ENCODE results near the gene SPATA25. TPM values are rescaled to one million over a fixed set of nuclear protein-coding genes. Genes with fewer than 3 reads are reported as not detected.
"Not testable (repeated sequence)": the region's sequence is repeated elsewhere in the genome, so short reads cannot be mapped to it uniquely, and the experiment has no call there.

Gene SPATA25, protein sequence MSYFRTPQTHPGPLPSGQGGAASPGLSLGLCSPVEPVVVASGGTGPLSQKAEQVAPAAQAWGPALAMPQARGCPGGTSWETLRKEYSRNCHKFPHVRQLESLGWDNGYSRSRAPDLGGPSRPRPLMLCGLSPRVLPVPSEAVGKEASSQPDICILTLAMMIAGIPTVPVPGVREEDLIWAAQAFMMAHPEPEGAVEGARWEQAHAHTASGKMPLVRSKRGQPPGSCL
- 10 to 100 TPM in 1 of 4 donors, 1 to 10 TPM in 3; 1.8 to 27.0 (median 3.6) TPM for total RNA-seq

GRCh38 chr20:45887346-45887715, at the start of gene SPATA25:
SPATA25 (minus strand) TSS chr20:45887622; CDS start chr20:45887590, 32 bp downstream.
- ATAC-seq (ENCODE audit: low FRiP score) (no peak), DNase-seq (ENCODE audit: low spot score) (no peak)
- TF ChIP-seq, protein P1, sequence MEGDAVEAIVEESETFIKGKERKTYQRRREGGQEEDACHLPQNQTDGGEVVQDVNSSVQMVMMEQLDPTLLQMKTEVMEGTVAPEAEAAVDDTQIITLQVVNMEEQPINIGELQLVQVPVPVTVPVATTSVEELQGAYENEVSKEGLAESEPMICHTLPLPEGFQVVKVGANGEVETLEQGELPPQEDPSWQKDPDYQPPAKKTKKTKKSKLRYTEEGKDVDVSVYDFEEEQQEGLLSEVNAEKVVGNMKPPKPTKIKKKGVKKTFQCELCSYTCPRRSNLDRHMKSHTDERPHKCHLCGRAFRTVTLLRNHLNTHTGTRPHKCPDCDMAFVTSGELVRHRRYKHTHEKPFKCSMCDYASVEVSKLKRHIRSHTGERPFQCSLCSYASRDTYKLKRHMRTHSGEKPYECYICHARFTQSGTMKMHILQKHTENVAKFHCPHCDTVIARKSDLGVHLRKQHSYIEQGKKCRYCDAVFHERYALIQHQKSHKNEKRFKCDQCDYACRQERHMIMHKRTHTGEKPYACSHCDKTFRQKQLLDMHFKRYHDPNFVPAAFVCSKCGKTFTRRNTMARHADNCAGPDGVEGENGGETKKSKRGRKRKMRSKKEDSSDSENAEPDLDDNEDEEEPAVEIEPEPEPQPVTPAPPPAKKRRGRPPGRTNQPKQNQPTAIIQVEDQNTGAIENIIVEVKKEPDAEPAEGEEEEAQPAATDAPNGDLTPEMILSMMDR (IDR thresholded peaks at IDR 0.05) = no peak

- ATAC-seq (ENCODE audit: low FRiP score) (peak; percentile 7), DNase-seq (ENCODE audit: low spot score) (no peak)
- TF ChIP-seq, protein P1 (IDR thresholded peaks at IDR 0.05) = no peak
Observed at GRCh38 chr20:45935416-45936046, 48.1 kb upstream of the SPATA25 start.

- TF ChIP-seq, protein P1 (IDR thresholded peaks at IDR 0.05) = no peak
- DNase-seq (ENCODE audit: low spot score) = peak; percentile 94
- peak; percentile 95 for ATAC-seq (ENCODE audit: low FRiP score)
Observed at GRCh38 chr20:45934586-45935415, 47.4 kb upstream of the SPATA25 start, which contains the start of gene PCIF1. PCIF1 (plus strand) TSS chr20:45934683; CDS start chr20:45939000, 4,317 bp downstream.

DNA sequence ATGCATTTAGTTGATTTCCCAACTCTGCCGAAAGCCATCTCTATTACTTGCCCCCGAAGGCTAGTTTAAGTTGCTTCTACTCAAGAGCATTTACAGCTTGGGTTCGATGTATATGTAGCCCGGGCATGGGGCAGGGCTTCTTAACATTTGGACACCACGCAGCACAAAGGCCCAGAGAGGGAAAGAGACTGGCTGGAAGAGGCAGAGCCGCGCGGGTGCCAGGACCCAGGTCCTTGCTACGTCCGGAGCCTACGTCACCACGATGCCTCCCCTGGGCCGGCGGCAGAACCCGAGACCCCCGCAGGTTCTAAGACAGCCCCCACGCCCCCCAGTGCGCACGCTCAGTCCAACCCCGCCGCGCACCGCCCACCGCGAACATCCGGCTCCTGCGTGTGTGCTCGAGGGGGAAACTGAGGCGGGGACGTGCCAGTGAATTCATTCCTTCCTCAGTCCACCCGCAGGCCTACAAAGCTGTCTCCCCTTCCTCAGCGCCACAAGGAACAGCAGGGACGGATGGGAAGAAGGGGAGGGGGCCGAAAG, 46.7 kb upstream of the SPATA25 start:
- TF ChIP-seq, protein P1 (IDR thresholded peaks at IDR 0.05) = no peak
- ATAC-seq (ENCODE audit: low FRiP score) (peak; percentile 15), DNase-seq (ENCODE audit: low spot score) (no peak)

- no peak for DNase-seq (ENCODE audit: low spot score)
- ATAC-seq (ENCODE audit: low FRiP score) = peak; percentile 49
- TF ChIP-seq, protein P1 (IDR thresholded peaks at IDR 0.05) = no peak
Observed at GRCh38 chr20:45933266-45934045, 46.0 kb upstream of the SPATA25 start.

- not testable (repeated sequence) for ATAC-seq (ENCODE audit: low FRiP score); DNase-seq (ENCODE audit: low spot score)
Observed at GRCh38 chr20:45931680-45932079, 44.3 kb upstream of the SPATA25 start.
